ENCODE measurements around the gene MYO10. TPM values are rescaled to one million over a fixed set of nuclear protein-coding genes. Genes with fewer than 3 reads are reported as not detected.

MYO10 gene
- total and polyA plus RNA-seq, 2 donors (not counting 3 experiments of a cell fraction or from before 2014, with no cell fraction given): 36.0 to 148 TPM

- H4K20me1 ChIP-seq (replicated peaks; ENCODE audit: control insufficient read depth, extremely low read depth, insufficient read depth, low read length): no peaks in the 10 kb centered on the region
- peaks cover 23 to 32% of the 10 kb centered on the region in 2 experiments for H3K36me3 ChIP-seq (ENCODE audit: control insufficient read depth in 2 of 2, extremely low read depth in 1 of 2, insufficient read depth in 2 of 2, low read length in 2 of 2)
- peak; percentile 74 for DNase-seq (ENCODE audit: low read depth, low spot score)
Observed at GRCh38 chr5:16700081-16700480, 236.0 kb downstream of the MYO10 start.

More at GRCh38 chr5:16700081-16700480, 236.0 kb downstream of the MYO10 start:
- Histone ChIP-seq H3K79me2 (ENCODE audit: control insufficient read depth, insufficient read depth, low read length) (peaks cover 44% of the 10 kb centered on the region), H3K4me3 (replicated peaks in 1 of 3; ENCODE audit: insufficient read depth in 1 of 3, low read depth in 1 of 3, low read length in 3 of 3) (no peak overlapping the region), H3K9me3 (replicated peaks; ENCODE audit: control insufficient read depth, insufficient read depth, low read length) (no peaks in the 10 kb centered on the region), H3K9ac (replicated peaks; ENCODE audit: extremely low read depth, insufficient read depth, low read length) (peak overlapping the region; percentile 5), H3K27me3 (ENCODE audit: control insufficient read depth in 2 of 2, insufficient read depth in 2 of 2, low read length in 2 of 2) (no peaks in the 10 kb centered on the region), H3K4me2 (ENCODE audit: insufficient read depth, low read length) (peak overlapping the region; percentile 78), H3K4me1 (ENCODE audit: control insufficient read depth, extremely low read depth, insufficient read depth, low read length) (peaks cover 29% of the 10 kb centered on the region), H3K27ac (ENCODE audit: insufficient read depth, low read depth, low read length) (peak overlapping the region; percentile 24), H3K9me1 (replicated peaks; ENCODE audit: control insufficient read depth, extremely low read depth, insufficient read depth, low read length) (no peaks in the 10 kb centered on the region), H2AFZ (ENCODE audit: low read depth, low read length) (no peak overlapping the region)
- intact Hi-C loops (cut with micrococcal nuclease) (no loop called here), dilution Hi-C loops (cut with MboI; ENCODE audit: extremely low pct_ligation_motif_present, low sequenced_read_pairs) (no loop called here)
- TF ChIP-seq POLR2A (IDR thresholded peaks at IDR 0.05; ENCODE audit: low read depth, low read length) (no peak), EZH2 (IDR thresholded peaks at IDR 0.05; ENCODE audit: borderline replicate concordance, low read depth, low read length, severe bottlenecking) (no peak), JUN (IDR thresholded peaks at IDR 0.05; ENCODE audit: borderline replicate concordance, insufficient read depth, insufficient read length, low read depth) (no peak), MYC (IDR thresholded peaks at IDR 0.05; ENCODE audit: low read depth, low read length) (no peak), GATA2 (IDR thresholded peaks at IDR 0.05; ENCODE audit: insufficient read depth, insufficient read length, low read depth, low read length) (no peak), FOS (IDR thresholded peaks at IDR 0.05; ENCODE audit: borderline replicate concordance, insufficient read depth, low read length) (no peak), POLR2AphosphoS5 (IDR thresholded peaks at IDR 0.05; ENCODE audit: insufficient read depth, low read depth, low read length) (no peak)
- TF ChIP-seq, protein P1, sequence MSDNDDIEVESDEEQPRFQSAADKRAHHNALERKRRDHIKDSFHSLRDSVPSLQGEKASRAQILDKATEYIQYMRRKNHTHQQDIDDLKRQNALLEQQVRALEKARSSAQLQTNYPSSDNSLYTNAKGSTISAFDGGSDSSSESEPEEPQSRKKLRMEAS (IDR thresholded peaks at IDR 0.05; ENCODE audit: insufficient read depth, insufficient read length): no peak
- TF ChIP-seq, protein P2, sequence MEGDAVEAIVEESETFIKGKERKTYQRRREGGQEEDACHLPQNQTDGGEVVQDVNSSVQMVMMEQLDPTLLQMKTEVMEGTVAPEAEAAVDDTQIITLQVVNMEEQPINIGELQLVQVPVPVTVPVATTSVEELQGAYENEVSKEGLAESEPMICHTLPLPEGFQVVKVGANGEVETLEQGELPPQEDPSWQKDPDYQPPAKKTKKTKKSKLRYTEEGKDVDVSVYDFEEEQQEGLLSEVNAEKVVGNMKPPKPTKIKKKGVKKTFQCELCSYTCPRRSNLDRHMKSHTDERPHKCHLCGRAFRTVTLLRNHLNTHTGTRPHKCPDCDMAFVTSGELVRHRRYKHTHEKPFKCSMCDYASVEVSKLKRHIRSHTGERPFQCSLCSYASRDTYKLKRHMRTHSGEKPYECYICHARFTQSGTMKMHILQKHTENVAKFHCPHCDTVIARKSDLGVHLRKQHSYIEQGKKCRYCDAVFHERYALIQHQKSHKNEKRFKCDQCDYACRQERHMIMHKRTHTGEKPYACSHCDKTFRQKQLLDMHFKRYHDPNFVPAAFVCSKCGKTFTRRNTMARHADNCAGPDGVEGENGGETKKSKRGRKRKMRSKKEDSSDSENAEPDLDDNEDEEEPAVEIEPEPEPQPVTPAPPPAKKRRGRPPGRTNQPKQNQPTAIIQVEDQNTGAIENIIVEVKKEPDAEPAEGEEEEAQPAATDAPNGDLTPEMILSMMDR (IDR thresholded peaks at IDR 0.05; ENCODE audit: extremely low read depth in 1 of 2, insufficient read depth in 1 of 2, low read depth in 1 of 2, low read length in 2 of 2): no peak
- ChIA-PET CTCF (interaction anchor here (0.8 to 1.4 kb wide), 5 partner anchors 9 to 490 kb away, joined by 3 to 13 read pairs (median 5); no protein-coding TSS in a partner anchor), POLR2A (no interaction called here)
- FAIRE-seq: peak; percentile 95
- no TSS peak for BruUV-seq (replicated peaks)
